MM.1S (cell line): ENCODE data around the gene CAPN9.

Experiments
- DNase-seq: peaks from one replicate; pipeline ENCODE4 v3.0.0-alpha.2; 2015
- H2AFZ ChIP-seq: fragments of 300-600 bp; sonication (generic); 2 replicates; pipeline ENCODE4 v1.6.0; 2016; ENCODE audit warnings: antibody characterized with exemption, low read length
- H3F3A ChIP-seq: fragments of 300-600 bp; sonication (generic); 2 replicates; pipeline ENCODE4 v1.6.1; 2016; ENCODE audit warnings: mild to moderate bottlenecking, antibody characterized with exemption, low read length, moderate library complexity, mixed read lengths; ENCODE audit not compliant: insufficient read depth
- H3K27ac ChIP-seq: fragments of 300-600 bp; sonication (generic); 2 replicates; pipeline ENCODE4 v1.5.1; 2016; ENCODE audit warnings: mild to moderate bottlenecking, low read length
- H3K27me3 ChIP-seq: fragments of 300-600 bp; sonication (generic); replicated peaks from 2 replicates; pipeline ENCODE4 v1.6.0; 2016; ENCODE audit warnings: low read length; ENCODE audit not compliant: insufficient read depth
- H3K36me3 ChIP-seq: fragments of 300-600 bp; sonication (generic); replicated peaks from 2 replicates; pipeline ENCODE4 v1.6.1; 2016; ENCODE audit warnings: mild to moderate bottlenecking, low read length, mixed read lengths; ENCODE audit not compliant: insufficient read depth
- H3K4me1 ChIP-seq: fragments of 300-600 bp; sonication (generic); 2 replicates; pipeline ENCODE4 v1.6.1; 2016; ENCODE audit warnings: low read length, mixed read lengths
- H3K4me2 ChIP-seq: fragments of 300-600 bp; sonication (generic); 2 replicates; pipeline ENCODE4 v1.6.0; 2016; ENCODE audit warnings: low read depth, low read length
- H3K4me3 ChIP-seq: fragments of 300-600 bp; sonication (generic); 2 replicates; pipeline ENCODE4 v1.5.1; 2016; ENCODE audit warnings: low read length, mixed read lengths
- H3K79me2 ChIP-seq: fragments of 300-600 bp; sonication (generic); 2 replicates; pipeline ENCODE4 v1.6.1; 2016; ENCODE audit warnings: mixed run types, low read length, mixed read lengths
- H3K9ac ChIP-seq: fragments of 300-600 bp; sonication (generic); 2 replicates; pipeline ENCODE4 v1.6.1; 2016; ENCODE audit warnings: low read length, mixed read lengths
- H3K9me2 ChIP-seq: fragments of 300-600 bp; sonication (generic); replicated peaks from 2 replicates; pipeline ENCODE4 v1.6.1; 2016; ENCODE audit warnings: mild to moderate bottlenecking, low read length, mixed read lengths; ENCODE audit not compliant: insufficient read depth
- H3K9me3 ChIP-seq: fragments of 300-600 bp; sonication (generic); replicated peaks from 2 replicates; pipeline ENCODE4 v1.6.1; 2016; ENCODE audit warnings: mild to moderate bottlenecking, low read length, mixed read lengths; ENCODE audit not compliant: insufficient read depth
- H4K20me1 ChIP-seq: fragments of 300-600 bp; sonication (generic); 2 replicates; pipeline ENCODE4 v1.6.1; 2016; ENCODE audit warnings: mild to moderate bottlenecking, low read length, moderate library complexity, mixed read lengths; ENCODE audit not compliant: insufficient read depth
- EZH2 ChIP-seq: fragments of 300-600 bp; sonication (generic); optimal IDR thresholded peaks from 2 replicates; pipeline ENCODE3; 2017; ENCODE audit warnings: low read depth, mild to moderate bottlenecking, antibody characterized with exemption, low read length, mixed read lengths
- EZH2phosphoT487 ChIP-seq: fragments of 300-600 bp; sonication (generic); IDR thresholded peaks from 2 replicates; pipeline ENCODE4 v1.6.1; 2018; ENCODE audit warnings: antibody characterized with exemption, low read length
- TF ChIP-seq, protein P1 (sequence below): fragments of 300-600 bp; sonication (generic); IDR thresholded peaks from 2 replicates; pipeline ENCODE4 v1.5.1; 2016; ENCODE audit warnings: antibody characterized with exemption, low read length, mixed read lengths

CAPN9 gene

DNA sequence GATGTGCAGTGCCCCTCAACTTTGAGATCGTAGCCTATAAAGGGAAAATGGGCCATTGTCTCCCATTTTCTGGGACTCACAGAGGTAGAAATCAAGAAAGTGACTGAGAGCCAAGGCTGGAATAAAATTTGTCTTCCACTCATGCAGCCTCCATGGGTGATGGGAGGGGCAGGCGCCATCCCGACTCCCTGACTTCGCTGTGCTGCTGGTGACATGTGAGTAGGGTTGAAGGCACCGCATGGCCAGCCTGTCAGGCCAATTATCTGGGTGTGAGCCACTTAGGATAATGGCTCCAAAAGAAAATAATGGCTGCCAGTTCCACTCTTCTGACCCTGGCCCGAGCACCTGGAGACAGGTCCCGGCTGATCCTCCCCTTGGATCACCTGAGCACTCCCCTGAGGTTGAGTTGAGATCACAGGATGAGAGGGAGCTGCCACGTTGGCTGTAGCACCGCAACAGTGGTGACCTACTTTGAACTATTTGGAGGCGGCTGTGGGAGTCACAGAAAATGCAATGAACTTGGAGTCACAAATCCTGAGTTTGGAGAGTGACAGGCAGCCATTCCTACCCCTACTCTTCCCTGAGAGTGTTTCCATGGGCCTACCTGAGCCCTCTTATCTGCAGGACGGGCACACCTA lies 26.3 kb downstream of the CAPN9 start:
- H4K20me1 ChIP-seq, result no peaks in the 10 kb centered on the region
- H3K4me3 ChIP-seq, result no peak overlapping the region
- peak overlapping the region; percentile 20; the same call in 1 of the 2 replicates for H3K4me2 ChIP-seq
- DNase-seq, result no peak
- no peak overlapping the region for H3K27ac ChIP-seq
- no peak for TF ChIP-seq EZH2phosphoT487
- no peak for TF ChIP-seq EZH2
- TF ChIP-seq, protein P1, sequence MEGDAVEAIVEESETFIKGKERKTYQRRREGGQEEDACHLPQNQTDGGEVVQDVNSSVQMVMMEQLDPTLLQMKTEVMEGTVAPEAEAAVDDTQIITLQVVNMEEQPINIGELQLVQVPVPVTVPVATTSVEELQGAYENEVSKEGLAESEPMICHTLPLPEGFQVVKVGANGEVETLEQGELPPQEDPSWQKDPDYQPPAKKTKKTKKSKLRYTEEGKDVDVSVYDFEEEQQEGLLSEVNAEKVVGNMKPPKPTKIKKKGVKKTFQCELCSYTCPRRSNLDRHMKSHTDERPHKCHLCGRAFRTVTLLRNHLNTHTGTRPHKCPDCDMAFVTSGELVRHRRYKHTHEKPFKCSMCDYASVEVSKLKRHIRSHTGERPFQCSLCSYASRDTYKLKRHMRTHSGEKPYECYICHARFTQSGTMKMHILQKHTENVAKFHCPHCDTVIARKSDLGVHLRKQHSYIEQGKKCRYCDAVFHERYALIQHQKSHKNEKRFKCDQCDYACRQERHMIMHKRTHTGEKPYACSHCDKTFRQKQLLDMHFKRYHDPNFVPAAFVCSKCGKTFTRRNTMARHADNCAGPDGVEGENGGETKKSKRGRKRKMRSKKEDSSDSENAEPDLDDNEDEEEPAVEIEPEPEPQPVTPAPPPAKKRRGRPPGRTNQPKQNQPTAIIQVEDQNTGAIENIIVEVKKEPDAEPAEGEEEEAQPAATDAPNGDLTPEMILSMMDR, result no peak
- no peaks in the 10 kb centered on the region for H3K4me1 ChIP-seq
- peak overlapping the region; percentile 63; the same call in 1 of the 2 replicates for H2AFZ ChIP-seq
- no peak overlapping the region for H3K9ac ChIP-seq
- H3F3A ChIP-seq, result no peaks in the 10 kb centered on the region
- no peaks in the 10 kb centered on the region for H3K9me2 ChIP-seq
- H3K79me2 ChIP-seq, result no peaks in the 10 kb centered on the region
- H3K36me3 ChIP-seq, result no peaks in the 10 kb centered on the region
- no peaks in the 10 kb centered on the region for H3K27me3 ChIP-seq
- no peaks in the 10 kb centered on the region for H3K9me3 ChIP-seq

DNA sequence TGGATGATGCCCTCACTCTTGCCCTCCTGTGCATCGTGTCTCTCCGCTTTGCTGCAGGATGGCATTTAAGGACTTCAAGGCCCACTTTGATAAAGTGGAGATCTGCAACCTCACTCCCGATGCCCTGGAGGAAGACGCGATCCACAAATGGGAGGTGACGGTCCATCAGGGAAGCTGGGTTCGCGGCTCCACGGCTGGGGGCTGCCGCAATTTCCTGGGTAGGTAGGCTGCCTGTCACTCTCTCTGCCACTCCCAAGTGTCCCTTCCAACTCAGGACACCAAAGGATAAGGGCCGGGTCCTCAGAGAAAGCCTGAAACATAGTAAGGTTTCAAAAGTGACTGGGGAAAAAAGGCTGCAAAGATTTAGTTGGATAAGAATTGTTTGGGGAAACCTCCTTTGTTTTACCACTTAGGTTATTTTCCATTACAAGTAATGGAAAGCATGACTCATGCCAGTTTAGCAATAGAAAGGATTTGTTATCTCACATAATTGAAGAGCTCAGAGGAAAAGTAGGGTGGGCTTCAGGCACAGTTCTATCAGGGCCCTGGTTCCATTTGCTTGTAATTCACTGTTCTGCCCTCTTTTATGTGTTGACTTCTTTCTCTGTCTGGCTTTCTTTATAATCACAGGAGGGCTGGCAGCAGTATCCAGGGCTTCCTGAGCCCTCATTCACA lies 31.9 kb downstream of the CAPN9 start:
- Histone ChIP-seq H3K9ac (no peak overlapping the region), H3K4me1 (peaks cover 11% of the 10 kb centered on the region), H3K79me2 (no peaks in the 10 kb centered on the region), H3K27ac (no peak overlapping the region), H3K4me3 (no peak overlapping the region), H3F3A (no peaks in the 10 kb centered on the region), H3K27me3 (no peaks in the 10 kb centered on the region), H3K36me3 (no peaks in the 10 kb centered on the region), H3K9me3 (no peaks in the 10 kb centered on the region), H4K20me1 (no peaks in the 10 kb centered on the region), H3K4me2 (no peak overlapping the region), H2AFZ (no peak overlapping the region), H3K9me2 (no peaks in the 10 kb centered on the region)
- no peak for DNase-seq
- no peak for TF ChIP-seq EZH2
- TF ChIP-seq EZH2phosphoT487, result no peak
- TF ChIP-seq, protein P1, result no peak

DNA sequence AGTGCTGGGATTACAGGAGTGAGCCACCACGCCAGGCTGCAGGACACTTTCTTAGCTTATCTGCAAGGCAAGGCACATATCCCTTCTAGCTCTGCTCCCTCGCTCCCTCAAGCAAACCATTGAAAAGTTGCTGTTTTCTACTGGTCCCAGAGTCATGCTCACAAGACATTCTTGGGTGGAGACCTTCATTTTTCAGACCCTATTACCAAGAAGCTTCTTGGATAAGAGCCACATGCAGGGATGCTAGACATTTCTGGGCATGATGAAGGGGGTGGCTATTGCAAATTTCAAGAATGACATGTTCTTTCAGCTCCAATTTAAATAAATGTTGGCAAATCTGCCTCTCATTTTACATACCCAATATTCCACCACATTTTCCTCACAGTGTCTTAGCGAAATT lies 33.9 kb downstream of the CAPN9 start:
- Histone ChIP-seq H3K4me1 (peaks cover 11% of the 10 kb centered on the region), H3K4me2 (no peak overlapping the region), H3K9ac (no peak overlapping the region), H3K9me3 (no peaks in the 10 kb centered on the region), H2AFZ (no peak overlapping the region), H3K9me2 (no peaks in the 10 kb centered on the region), H3K36me3 (no peaks in the 10 kb centered on the region), H3K27ac (no peak overlapping the region), H4K20me1 (no peaks in the 10 kb centered on the region), H3K27me3 (no peaks in the 10 kb centered on the region), H3F3A (no peaks in the 10 kb centered on the region), H3K79me2 (no peaks in the 10 kb centered on the region), H3K4me3 (no peak overlapping the region)
- no peak for DNase-seq
- no peak for TF ChIP-seq EZH2phosphoT487
- TF ChIP-seq, protein P1, result no peak
- TF ChIP-seq EZH2, result no peak
